DND-41 (cell line): Measurements from ENCODE around the gene ROGDI.
A peak's percentile ranks its signal among the peaks of the same experiment; 100 is the strongest.

Experiments
- ATAC-seq: fragments of 200-7000 bp; cut with Tn5 transposase; 3 replicates; pipeline ENCODE4 v1.9.1; 2021; ENCODE audit warnings: low read depth; ENCODE audit not compliant: insufficient read depth
- DNase-seq: peaks from one replicate; pipeline ENCODE4 v3.0.0-alpha.2; 2020
- H2AFZ ChIP-seq: 2 replicates; pipeline ENCODE4 v1.6.0; 2012; ENCODE audit warnings: low read depth, low read length
- H3K27ac ChIP-seq: 2 replicates; pipeline ENCODE4 v1.5.1; 2012; ENCODE audit warnings: low read length, inconsistent platforms
- H3K27me3 ChIP-seq: fragments of 200-600 bp; sonication (generic); 2 replicates; pipeline ENCODE4 v1.6.0; 2012; ENCODE audit warnings: low read length, mild to moderate bottlenecking, inconsistent platforms; ENCODE audit not compliant: insufficient read depth, poor library complexity
- H3K36me3 ChIP-seq: 2 replicates; pipeline ENCODE4 v1.5.1; 2012; ENCODE audit warnings: low read length, inconsistent platforms; ENCODE audit not compliant: insufficient read depth
- H3K4me1 ChIP-seq: 2 replicates; pipeline ENCODE4 v1.5.1; 2012; ENCODE audit warnings: mild to moderate bottlenecking, low read length; ENCODE audit not compliant: insufficient read depth
- H3K4me2 ChIP-seq: 2 replicates; pipeline ENCODE4 v1.6.0; 2012; ENCODE audit warnings: mild to moderate bottlenecking, moderate library complexity, low read length, inconsistent platforms; ENCODE audit not compliant: insufficient read depth
- H3K4me3 ChIP-seq, 2 experiments: fragments of 200-600 bp in 1 of 2; shearing (Covaris generic) in 1 of 2; 2 replicates each; pipeline ENCODE4 v1.5.1; 2012 to 2016; ENCODE audit warnings: inconsistent platforms in 2 of 2, low read length in 2 of 2, mild to moderate bottlenecking in 2 of 2, low read depth in 1 of 2, moderate library complexity in 1 of 2
- H3K79me2 ChIP-seq: 2 replicates; pipeline ENCODE4 v1.6.0; 2012; ENCODE audit warnings: low read length, inconsistent platforms; ENCODE audit not compliant: insufficient read depth
- H3K9ac ChIP-seq: 2 replicates; pipeline ENCODE4 v1.6.0; 2012; ENCODE audit warnings: low read depth, mild to moderate bottlenecking, inconsistent platforms, low read length, moderate library complexity
- H3K9me3 ChIP-seq: 2 replicates; pipeline ENCODE4 v1.5.1; 2012; ENCODE audit warnings: low read length, moderate library complexity, mild to moderate bottlenecking, inconsistent platforms; ENCODE audit not compliant: insufficient read depth, severe bottlenecking
- H4K20me1 ChIP-seq: 2 replicates; pipeline ENCODE4 v1.6.0; 2012; ENCODE audit warnings: low read length; ENCODE audit not compliant: insufficient read depth
- CTCF ChIP-seq: IDR thresholded peaks from 2 replicates; pipeline ENCODE4 v1.5.1; 2012; ENCODE audit warnings: borderline replicate concordance, low read length, moderate library complexity, mild to moderate bottlenecking; ENCODE audit not compliant: poor library complexity, severe bottlenecking; ENCODE audit errors: extremely low read depth
- EZH2 ChIP-seq: IDR thresholded peaks from 3 replicates; pipeline ENCODE4 v1.6.1; 2012; ENCODE audit warnings: borderline replicate concordance, low read depth, mild to moderate bottlenecking, moderate library complexity, low read length, inconsistent platforms; ENCODE audit not compliant: severe bottlenecking

The ROGDI gene

DNA sequence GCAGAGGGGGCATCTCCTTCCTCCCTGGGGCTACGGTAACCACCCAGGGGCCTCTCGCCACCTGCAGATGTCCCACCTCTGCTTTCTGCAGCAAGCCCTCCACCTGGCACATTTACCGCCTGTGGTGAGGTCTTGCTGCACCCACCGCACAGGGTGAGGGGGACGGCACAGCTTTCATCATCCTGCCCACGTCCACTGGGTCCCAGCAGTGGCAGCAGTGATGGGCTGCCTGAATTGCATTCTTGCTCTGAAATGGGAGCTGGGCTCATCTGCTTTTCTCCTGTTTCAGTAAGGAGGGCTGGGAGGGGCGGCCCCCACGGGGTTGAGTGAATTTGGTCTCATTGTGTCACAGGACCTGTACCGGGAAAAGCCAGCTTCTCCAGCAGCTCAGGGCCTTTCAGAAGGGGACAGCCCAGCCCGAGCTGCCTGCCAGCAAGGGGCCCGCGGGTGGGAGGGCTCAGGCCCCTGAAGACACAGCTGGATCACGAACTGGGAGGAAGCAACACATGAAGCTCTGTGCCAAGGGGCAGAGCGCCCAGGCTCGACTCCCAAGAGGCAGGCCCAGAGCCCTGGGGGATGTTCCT, 55.4 kb downstream of the ROGDI start:
- no peak overlapping the region for H2AFZ ChIP-seq
- no peak overlapping the region for H3K4me2 ChIP-seq
- H3K9ac ChIP-seq = no peak overlapping the region
- no peaks in the 10 kb centered on the region for H3K79me2 ChIP-seq
- peaks cover 21% of the 10 kb centered on the region for H3K36me3 ChIP-seq
- H3K9me3 ChIP-seq = no peaks in the 10 kb centered on the region
- H3K27me3 ChIP-seq = no peaks in the 10 kb centered on the region
- H3K4me1 ChIP-seq = no peaks in the 10 kb centered on the region
- 0 out of 3 replicates have a peak, but pooled peaks have one; percentile 13 for ATAC-seq
- no peak for DNase-seq
- no peak overlapping the region for H3K4me3 ChIP-seq
- TF ChIP-seq EZH2 (no peak), CTCF (no peak)
- H3K27ac ChIP-seq = no peak overlapping the region
- H4K20me1 ChIP-seq = peaks cover 3% of the 10 kb centered on the region; the same call in 1 of the 2 replicates
